HUES64 (cell line): ENCODE measurements around the gene CAMK1D.

Experiments used
- H3K27ac ChIP-seq: 2 replicates; pipeline ENCODE4 v1.7.0; 2013; ENCODE audit warnings: low read depth, low read length, inconsistent platforms
- H3K27me3 ChIP-seq: 2 replicates; pipeline ENCODE4 v1.6.1; 2013; ENCODE audit warnings: mild to moderate bottlenecking, low read length; ENCODE audit not compliant: insufficient read depth
- H3K36me3 ChIP-seq: 2 replicates; pipeline ENCODE4 v1.6.1; 2013; ENCODE audit warnings: mild to moderate bottlenecking, low read length; ENCODE audit not compliant: insufficient read depth
- H3K4me1 ChIP-seq: 2 replicates; pipeline ENCODE4 v1.6.1; 2013; ENCODE audit warnings: mild to moderate bottlenecking, low read length, moderate library complexity; ENCODE audit not compliant: insufficient read depth
- H3K4me3 ChIP-seq: 2 replicates; pipeline ENCODE4 v1.5.1; 2013; ENCODE audit warnings: mild to moderate bottlenecking, low read length, moderate library complexity
- H3K9ac ChIP-seq: 2 replicates; pipeline ENCODE4 v1.6.1; 2013; ENCODE audit warnings: mild to moderate bottlenecking, low read depth, low read length
- H3K9me3 ChIP-seq: 2 replicates; pipeline ENCODE4 v1.6.1; 2013; ENCODE audit warnings: low read depth, low read length; ENCODE audit not compliant: insufficient read depth
- WGBS: fragments of 150-250, 120-280 bp; methylation state at CpG from one replicate; pipeline ENCODE4 v1.1.7; 2013; ENCODE audit warnings: missing lambda C conversion rate; 5-methylcytosine and 5-hydroxymethylcytosine counted together

The CAMK1D gene

DNA sequence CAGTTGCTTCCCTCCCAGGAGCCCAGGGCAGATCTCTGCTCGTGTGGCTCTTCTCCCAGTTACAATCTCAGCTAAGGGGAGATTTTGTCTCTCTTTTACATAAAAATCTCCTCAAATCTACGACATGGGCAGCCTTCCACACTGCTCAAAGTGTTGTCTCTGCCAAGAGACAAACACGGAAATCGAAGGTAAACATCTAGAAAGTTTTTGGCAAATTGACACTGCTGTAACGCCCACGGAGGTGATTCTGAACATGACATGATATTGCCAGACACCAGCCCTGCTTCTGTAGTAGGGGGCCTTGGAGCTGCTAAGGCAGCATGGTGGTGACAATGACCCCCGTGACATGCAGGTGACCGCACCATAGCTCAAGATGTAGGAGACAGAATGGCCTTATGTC lies 523.8 kb downstream of the CAMK1D start:
- no peak overlapping the region for H3K4me3 ChIP-seq
- no peak overlapping the region for H3K9ac ChIP-seq
- H3K36me3 ChIP-seq, result no peaks in the 10 kb centered on the region
- no peaks in the 10 kb centered on the region for H3K9me3 ChIP-seq
- H3K4me1 ChIP-seq, result no peaks in the 10 kb centered on the region
- 94% methylated on average over 8 of the region's 8 CpGs for WGBS
- no peak overlapping the region for H3K27ac ChIP-seq
- H3K27me3 ChIP-seq, result no peaks in the 10 kb centered on the region

DNA sequence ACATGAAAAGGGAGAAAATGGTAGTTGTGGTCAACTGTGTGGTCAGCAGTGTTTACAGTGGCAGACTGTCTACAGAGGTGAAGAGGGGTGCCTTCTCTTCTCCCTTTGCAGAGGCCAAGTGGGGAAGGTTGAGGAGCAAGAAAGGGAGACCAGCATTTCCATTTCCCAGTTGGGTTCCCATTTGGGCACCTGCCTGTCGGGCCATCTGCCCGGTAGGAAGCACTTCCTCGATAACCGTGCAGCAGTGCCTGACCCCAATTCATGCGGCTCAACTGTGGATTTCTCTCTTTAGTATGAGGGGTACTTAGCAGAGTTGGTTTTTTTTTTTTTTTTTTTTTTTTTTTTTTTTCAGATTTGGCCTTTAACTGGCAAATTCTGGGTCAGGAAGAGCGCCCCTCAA lies 525.2 kb downstream of the CAMK1D start:
- Histone ChIP-seq H3K36me3 (no peaks in the 10 kb centered on the region), H3K9ac (no peak overlapping the region), H3K27me3 (no peaks in the 10 kb centered on the region), H3K4me3 (no peak overlapping the region), H3K4me1 (no peaks in the 10 kb centered on the region), H3K27ac (no peak overlapping the region), H3K9me3 (no peaks in the 10 kb centered on the region)
- 94% methylated on average over 6 of the region's 6 CpGs for WGBS

DNA sequence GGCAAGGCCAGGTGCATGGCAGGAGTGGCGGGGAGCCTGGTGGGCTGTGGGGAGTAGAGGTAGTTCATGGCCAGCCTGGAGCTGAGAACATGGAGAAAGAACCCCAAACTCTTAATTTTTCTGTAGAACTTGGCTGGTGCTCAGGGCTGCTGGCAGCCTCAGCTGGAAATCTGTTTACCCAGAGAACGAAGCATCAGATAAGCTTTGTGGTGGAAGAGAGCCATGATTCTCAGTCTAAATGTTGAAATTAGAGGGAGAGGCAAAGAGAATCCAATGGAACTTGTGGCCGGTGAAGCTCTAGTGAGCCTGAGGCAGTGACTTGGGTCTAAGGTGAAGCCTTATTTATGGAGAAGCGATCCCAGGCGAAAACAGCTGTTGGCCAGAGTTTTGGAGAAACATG lies 525.8 kb downstream of the CAMK1D start:
- no peaks in the 10 kb centered on the region for H3K9me3 ChIP-seq
- no peaks in the 10 kb centered on the region for H3K27me3 ChIP-seq
- no peak overlapping the region for H3K4me3 ChIP-seq
- no peaks in the 10 kb centered on the region for H3K4me1 ChIP-seq
- H3K9ac ChIP-seq, result no peak overlapping the region
- 93% methylated on average over 5 of the region's 5 CpGs for WGBS
- H3K27ac ChIP-seq, result no peak overlapping the region
- H3K36me3 ChIP-seq, result no peaks in the 10 kb centered on the region

DNA sequence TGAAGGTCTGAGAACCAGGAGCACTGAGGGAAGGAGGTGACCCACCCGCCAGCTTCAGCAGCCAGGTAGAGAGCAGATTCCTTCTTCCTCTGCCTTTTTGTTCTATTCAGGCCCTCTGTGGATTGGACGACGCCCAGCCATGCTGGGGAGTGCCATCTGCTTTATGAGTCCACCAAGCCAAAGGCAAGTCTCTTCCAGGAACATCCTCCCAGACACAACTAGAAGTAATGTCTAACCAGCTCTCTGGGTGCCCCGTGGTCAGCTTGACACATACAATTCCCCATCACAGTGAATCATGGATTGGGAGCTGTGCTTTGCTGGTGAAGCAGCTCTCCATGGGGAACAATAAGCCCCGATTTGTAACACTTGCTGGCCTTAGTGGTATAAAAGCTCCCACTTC lies 526.9 kb downstream of the CAMK1D start:
- no peaks in the 10 kb centered on the region for H3K4me1 ChIP-seq
- WGBS, result 88% methylated on average over 5 of the region's 5 CpGs
- no peaks in the 10 kb centered on the region for H3K9me3 ChIP-seq
- no peak overlapping the region for H3K27ac ChIP-seq
- H3K27me3 ChIP-seq, result no peaks in the 10 kb centered on the region
- H3K36me3 ChIP-seq, result no peaks in the 10 kb centered on the region
- H3K4me3 ChIP-seq, result no peak overlapping the region
- no peak overlapping the region for H3K9ac ChIP-seq

DNA sequence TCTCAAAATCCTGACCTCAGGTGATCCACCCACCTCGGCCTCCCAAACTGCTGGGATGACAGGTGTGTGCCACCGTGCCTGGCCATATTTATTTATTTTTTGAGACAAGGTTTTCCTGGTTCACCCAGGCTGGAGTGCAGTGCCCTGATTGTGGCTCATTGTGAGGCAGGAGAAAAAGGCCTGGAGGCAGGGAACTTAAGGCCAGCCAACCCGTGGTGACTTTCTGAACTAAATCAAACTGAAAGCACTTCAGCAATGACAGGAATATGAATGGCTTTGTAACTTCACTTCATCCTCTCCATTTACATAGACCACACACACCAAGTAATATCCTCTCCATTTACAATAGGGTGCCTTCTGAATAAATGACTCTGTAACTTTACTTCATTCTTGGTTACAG lies 527.8 kb downstream of the CAMK1D start:
- WGBS, result 86% methylated on average over 3 of the region's 3 CpGs
- Histone ChIP-seq H3K27ac (no peak overlapping the region), H3K36me3 (no peaks in the 10 kb centered on the region), H3K9me3 (no peaks in the 10 kb centered on the region), H3K4me1 (no peaks in the 10 kb centered on the region), H3K4me3 (no peak overlapping the region), H3K27me3 (no peaks in the 10 kb centered on the region), H3K9ac (no peak overlapping the region)

DNA sequence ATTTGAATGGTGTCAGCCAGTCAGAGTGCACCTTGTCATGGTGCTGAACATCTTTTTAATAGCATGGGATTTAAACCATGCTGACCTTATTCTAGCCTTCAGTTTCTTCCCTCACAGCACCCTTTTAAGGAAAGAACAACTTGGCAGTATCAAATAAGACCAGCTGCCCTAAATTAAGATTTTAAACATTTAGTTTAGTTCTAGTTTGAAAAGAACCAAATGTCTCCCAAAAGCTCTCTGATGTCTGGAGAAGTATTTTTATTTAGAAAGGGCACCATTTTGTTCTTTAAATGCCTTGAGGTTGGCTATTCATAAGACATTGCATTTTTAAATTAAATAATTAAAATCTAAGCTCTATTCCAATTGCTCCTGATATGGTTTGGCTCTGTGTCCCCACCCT lies 531.1 kb downstream of the CAMK1D start:
- no peaks in the 10 kb centered on the region for H3K36me3 ChIP-seq
- no peaks in the 10 kb centered on the region for H3K27me3 ChIP-seq
- no peak overlapping the region for H3K9ac ChIP-seq
- H3K4me3 ChIP-seq, result no peak overlapping the region
- no peak overlapping the region for H3K27ac ChIP-seq
- H3K9me3 ChIP-seq, result no peaks in the 10 kb centered on the region
- H3K4me1 ChIP-seq, result no peaks in the 10 kb centered on the region

DNA sequence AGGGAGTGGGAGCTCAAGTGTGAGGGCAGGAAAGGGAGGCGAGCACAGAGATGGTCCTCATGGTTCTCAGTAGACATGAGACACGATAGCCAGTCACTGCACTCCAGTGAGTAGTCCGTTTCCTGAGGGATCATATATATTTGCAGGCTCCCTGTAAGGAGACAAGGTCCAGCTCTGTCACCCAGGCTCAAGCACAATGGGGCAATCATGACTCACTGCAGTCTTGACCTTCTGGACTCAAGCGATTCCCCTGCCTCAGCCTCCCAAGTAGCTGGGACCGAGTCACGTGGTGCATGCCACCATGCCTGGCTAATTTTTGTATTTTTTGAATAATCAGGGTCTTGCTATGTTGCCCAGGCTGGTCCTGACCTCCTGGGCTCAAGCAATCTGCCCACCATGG lies 535.5 kb downstream of the CAMK1D start:
- no peaks in the 10 kb centered on the region for H3K36me3 ChIP-seq
- H3K9ac ChIP-seq, result no peak overlapping the region
- H3K27ac ChIP-seq, result no peak overlapping the region
- H3K27me3 ChIP-seq, result no peaks in the 10 kb centered on the region
- 79% methylated on average over 6 of the region's 6 CpGs for WGBS
- H3K4me3 ChIP-seq, result no peak overlapping the region
- H3K9me3 ChIP-seq, result no peaks in the 10 kb centered on the region
- H3K4me1 ChIP-seq, result no peaks in the 10 kb centered on the region
